Effector memory CD4-positive, alpha-beta T cell (primary cell): ENCODE measurements around the gene SH2D4B.

Experiments used
- DNase-seq, 3 donors: peaks; one replicate each; pipeline ENCODE4 v3.0.0-alpha.2; 2020
- H3K27ac ChIP-seq: 2 replicates; pipeline ENCODE4 v1.7.0; 2013; ENCODE audit warnings: mild to moderate bottlenecking, low read length, moderate library complexity; ENCODE audit not compliant: insufficient read depth, poor library complexity, severe bottlenecking
- H3K27me3 ChIP-seq: replicated peaks from 2 replicates; pipeline ENCODE4 v1.7.0; 2013; ENCODE audit warnings: mild to moderate bottlenecking, low read length; ENCODE audit not compliant: insufficient read depth, control insufficient read depth, poor library complexity, severe bottlenecking
- H3K36me3 ChIP-seq: 2 replicates; pipeline ENCODE4 v1.7.0; 2013; ENCODE audit warnings: mild to moderate bottlenecking, low read length, moderate library complexity; ENCODE audit not compliant: control insufficient read depth, insufficient read depth
- H3K4me1 ChIP-seq: 2 replicates; pipeline ENCODE4 v1.7.0; 2013; ENCODE audit warnings: low read length, mild to moderate bottlenecking; ENCODE audit not compliant: control insufficient read depth, insufficient read depth, poor library complexity, severe bottlenecking
- H3K4me3 ChIP-seq: 2 replicates; pipeline ENCODE4 v1.7.0; 2013; ENCODE audit warnings: low read length, low read depth, mild to moderate bottlenecking; ENCODE audit not compliant: insufficient read depth, poor library complexity, severe bottlenecking
- H3K9me3 ChIP-seq: 2 replicates; pipeline ENCODE4 v1.7.0; 2013; ENCODE audit warnings: mild to moderate bottlenecking, low read length, moderate library complexity; ENCODE audit not compliant: control insufficient read depth

The SH2D4B gene

DNA sequence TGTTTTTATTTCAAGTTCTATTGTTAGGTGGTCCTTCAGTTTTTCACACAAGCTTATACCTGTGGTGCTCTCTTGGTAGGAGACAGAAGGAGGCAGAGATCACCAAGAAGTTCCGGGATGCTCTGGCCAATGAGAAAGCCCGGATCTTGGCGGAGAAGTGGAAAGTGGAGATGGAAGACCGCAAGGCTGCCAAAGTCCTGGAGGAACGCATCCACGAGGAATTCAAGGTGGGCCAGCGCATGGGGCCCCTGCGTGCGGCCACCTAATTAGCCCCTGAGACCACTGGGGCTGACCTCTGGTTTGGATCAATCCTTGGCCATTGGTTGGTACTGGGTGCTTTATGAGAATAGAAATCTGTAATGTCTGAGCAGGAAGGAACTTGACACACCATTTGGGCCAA lies 33.6 kb downstream of the SH2D4B start:
- DNase-seq = no peak
- Histone ChIP-seq H3K27me3 (no peaks in the 10 kb centered on the region), H3K27ac (no peak overlapping the region), H3K4me1 (no peaks in the 10 kb centered on the region), H3K4me3 (no peak overlapping the region), H3K36me3 (no peaks in the 10 kb centered on the region), H3K9me3 (no peaks in the 10 kb centered on the region)

DNA sequence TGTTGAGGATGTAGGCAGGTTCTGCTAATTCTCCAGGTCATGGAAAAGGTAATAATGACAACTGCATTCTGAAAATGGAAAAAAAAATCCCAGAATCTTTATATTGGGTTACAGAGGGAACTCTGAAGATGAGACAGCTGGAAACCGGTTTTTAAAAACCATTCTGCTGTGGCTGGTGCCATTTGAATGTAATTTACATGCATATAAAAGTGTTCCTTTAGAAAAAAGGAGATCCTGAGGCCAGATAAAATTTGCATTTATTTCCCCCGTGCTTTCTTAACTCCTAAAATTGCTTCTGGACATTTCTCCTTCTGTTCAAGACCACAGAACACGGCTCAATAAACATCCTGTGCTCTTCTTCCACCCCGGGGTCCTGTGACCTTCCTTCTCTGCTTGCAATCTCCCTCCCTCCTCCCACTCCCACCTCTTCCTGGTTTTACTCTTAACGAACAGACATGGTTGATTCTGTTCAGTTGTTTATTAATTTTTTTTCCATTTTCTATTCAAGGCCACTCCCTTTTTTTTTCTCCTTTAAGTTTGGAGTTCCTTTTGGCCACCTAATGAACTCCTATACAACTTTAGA lies 41.6 kb downstream of the SH2D4B start:
- Histone ChIP-seq H3K4me3 (no peak overlapping the region), H3K27me3 (no peaks in the 10 kb centered on the region), H3K36me3 (no peaks in the 10 kb centered on the region), H3K27ac (no peak overlapping the region), H3K9me3 (no peaks in the 10 kb centered on the region), H3K4me1 (no peaks in the 10 kb centered on the region)
- no peak for DNase-seq

DNA sequence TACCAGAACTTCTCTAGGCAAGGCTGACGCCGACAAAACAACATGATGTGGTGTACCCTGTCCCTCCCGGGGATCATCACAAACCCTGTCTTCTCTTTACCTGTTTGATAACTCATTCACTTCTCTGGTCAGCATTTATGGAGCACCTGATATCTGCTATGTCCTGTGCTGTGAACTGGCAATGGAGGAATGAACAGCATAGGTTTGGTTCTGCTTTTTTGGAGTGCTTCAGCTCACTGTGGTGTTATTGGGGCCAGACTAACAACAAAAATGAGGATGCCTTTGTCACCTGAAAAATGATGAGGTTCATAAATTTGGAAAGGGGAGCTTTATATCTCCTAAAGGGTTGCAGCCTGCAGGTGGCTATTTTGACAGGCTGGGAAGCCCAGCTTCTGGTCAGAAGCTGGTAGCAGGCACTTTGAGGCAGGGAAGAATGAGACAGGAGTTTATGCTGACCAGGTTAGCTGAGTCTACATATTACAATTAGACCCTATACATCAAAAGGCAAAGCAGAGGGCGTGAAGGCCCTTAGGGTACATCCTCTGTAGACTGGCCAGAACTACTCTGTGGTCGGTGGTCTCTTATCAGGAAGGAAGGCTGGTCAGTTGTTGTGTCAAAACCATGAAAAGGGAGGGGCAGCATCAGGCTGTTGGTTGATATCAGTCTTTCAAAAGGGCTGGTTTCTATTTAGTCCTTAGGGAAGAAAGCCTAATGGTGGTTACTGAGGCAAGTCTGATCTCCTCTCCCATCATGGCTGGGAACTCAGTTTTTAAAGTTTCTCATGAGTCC lies 42.3 kb downstream of the SH2D4B start:
- Histone ChIP-seq H3K4me1 (no peaks in the 10 kb centered on the region), H3K4me3 (no peak overlapping the region), H3K27me3 (no peaks in the 10 kb centered on the region), H3K36me3 (no peaks in the 10 kb centered on the region), H3K27ac (no peak overlapping the region), H3K9me3 (no peaks in the 10 kb centered on the region)
- no peak for DNase-seq

DNA sequence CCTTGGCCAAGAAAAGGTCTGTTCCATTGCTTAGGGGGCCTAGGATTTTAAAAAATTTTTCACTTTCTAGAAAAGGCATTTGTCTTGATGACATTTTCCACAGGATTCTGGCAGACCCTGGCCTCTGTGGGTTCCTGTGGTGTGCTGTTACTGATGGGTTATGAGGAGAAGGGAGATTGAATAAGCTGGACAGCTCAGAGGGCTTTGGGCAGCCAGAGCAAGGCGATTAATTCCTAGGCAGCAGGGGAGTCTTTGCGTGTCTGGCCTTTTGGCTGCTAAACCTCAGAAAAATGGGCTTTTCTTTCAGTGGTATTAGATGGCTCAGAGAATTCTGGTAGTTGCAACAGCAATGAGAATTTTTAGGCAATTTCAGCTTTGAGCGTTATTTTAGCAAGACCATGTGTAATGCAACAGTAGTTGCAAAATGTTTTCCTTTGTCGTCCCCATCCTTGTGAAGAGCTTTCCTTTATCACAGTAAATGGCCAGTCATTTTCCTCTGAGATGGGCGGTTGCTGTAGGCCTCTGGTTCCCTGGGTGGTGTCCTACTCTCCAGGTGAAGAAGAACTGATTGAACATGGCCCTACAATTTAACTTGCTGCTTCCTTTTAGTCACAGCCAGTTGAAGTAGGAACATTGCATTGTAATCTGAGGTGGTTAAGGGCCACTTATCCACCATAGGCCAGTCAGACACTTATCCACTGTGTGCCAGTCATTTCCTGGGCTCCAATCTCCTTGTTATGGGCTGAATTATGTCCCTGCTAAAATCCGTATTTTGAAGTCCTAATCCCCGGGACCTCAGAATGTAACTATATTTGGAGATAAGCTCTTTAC lies 43.2 kb downstream of the SH2D4B start:
- H3K9me3 ChIP-seq = no peaks in the 10 kb centered on the region

DNA sequence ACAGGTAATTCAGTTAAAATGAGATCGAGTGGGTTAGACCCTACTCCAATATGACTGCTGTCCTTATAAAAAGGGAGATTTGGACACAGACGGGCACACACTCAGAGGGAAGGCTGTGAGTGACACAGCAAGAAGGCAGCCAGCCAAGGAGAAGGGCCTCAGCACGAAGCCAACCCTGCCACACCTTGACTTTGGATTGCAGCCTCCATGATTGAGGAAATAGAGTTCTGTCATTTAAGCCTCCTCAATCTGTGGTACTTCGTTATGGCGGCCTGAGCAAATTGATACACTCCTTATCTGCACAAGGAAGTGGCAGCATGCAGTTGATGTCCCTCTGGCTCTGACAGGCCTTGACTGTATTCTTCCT lies 43.8 kb downstream of the SH2D4B start:
- no peak overlapping the region for H3K4me3 ChIP-seq
- H3K9me3 ChIP-seq = no peaks in the 10 kb centered on the region
- H3K27ac ChIP-seq = no peak overlapping the region
- H3K27me3 ChIP-seq = no peaks in the 10 kb centered on the region
- no peaks in the 10 kb centered on the region for H3K4me1 ChIP-seq
- H3K36me3 ChIP-seq = no peaks in the 10 kb centered on the region
- no peak for DNase-seq

More for the DNA sequence above, 43.2 kb downstream of the SH2D4B start:
- no peaks in the 10 kb centered on the region for H3K4me1 ChIP-seq
- no peaks in the 10 kb centered on the region for H3K36me3 ChIP-seq
- no peak for DNase-seq
- no peak overlapping the region for H3K27ac ChIP-seq
- no peak overlapping the region for H3K4me3 ChIP-seq
- H3K27me3 ChIP-seq = no peaks in the 10 kb centered on the region

DNA sequence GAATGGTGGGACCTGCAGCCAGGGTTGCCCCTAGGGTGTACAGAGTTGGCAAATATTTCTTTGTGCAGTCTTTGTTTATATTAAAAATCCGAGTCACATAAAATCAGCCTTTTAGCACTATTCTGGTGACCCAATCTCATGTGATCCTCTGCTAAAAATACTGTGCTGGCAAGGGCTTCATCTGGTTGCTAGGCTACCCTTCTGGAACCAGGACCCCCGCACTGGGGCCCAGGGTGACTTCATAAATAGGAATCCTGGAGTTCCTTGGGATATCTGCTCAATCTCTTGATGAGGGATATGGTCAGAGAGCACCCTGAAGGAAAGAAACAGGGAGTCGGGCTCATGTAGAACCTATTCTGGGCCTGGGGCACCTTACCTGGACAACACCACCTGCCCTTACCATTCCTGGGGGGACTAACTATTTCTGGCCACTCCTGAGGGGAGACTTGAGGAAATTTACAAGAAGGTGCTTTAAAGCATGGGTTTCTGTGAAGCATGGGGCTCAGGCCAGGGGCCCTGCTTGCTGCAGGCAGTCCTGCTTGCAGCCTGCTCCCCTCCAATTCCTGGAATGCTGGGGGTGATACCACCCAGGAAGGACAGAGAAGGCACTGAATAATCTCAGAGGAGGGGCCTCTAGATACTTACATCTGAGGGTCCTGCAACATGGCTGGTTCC lies 44.7 kb downstream of the SH2D4B start:
- Histone ChIP-seq H3K36me3 (no peaks in the 10 kb centered on the region), H3K27ac (no peak overlapping the region), H3K4me3 (no peak overlapping the region), H3K27me3 (no peaks in the 10 kb centered on the region), H3K4me1 (no peaks in the 10 kb centered on the region), H3K9me3 (no peaks in the 10 kb centered on the region)
- DNase-seq = no peak

DNA sequence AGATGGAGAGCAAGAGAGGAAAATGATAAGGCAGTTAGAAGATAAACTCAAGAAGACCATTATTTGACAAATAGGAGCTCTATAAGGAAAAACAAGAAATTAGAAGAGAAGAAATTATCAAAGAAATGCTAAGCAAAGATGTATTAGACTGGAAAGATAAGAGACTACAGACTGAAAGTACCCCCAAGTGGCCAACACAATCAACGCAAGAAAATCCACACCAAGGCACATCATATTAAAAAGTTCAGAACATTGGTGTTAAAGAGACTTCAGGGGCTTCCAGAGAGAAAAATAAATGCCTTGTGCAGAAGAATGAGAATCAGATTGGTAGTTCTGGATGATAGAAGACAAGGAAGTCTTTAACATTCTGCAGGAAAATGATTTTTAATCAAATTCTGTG lies 46.0 kb downstream of the SH2D4B start:
- no peak overlapping the region for H3K4me3 ChIP-seq
- no peaks in the 10 kb centered on the region for H3K4me1 ChIP-seq
- no peak overlapping the region for H3K27ac ChIP-seq
- H3K27me3 ChIP-seq = no peaks in the 10 kb centered on the region
- H3K36me3 ChIP-seq = no peaks in the 10 kb centered on the region
- DNase-seq = no peak
- H3K9me3 ChIP-seq = no peaks in the 10 kb centered on the region

DNA sequence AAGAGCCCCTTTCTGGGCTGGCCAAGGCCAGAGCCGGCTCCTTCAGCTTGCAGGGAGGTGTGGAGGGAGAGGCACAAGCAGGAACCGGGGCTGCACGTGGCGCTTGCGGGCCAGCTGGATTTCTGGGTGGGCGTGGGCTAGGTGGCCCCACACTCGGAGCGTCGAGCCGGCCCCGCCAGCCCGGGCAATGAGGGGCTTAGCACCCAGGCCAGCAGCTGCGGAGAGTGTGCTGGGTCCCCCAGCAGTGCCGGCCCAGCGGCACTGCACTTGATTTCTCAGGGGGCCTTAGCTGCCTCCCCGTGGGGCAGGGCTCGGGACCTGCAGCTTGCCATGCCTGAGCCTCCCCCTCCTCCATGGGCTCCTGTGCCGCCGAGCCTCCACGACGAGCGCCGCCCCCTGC lies 48.1 kb downstream of the SH2D4B start:
- Histone ChIP-seq H3K4me1 (no peaks in the 10 kb centered on the region), H3K9me3 (no peaks in the 10 kb centered on the region), H3K27ac (no peak overlapping the region), H3K36me3 (no peaks in the 10 kb centered on the region), H3K27me3 (no peaks in the 10 kb centered on the region), H3K4me3 (no peak overlapping the region)
- DNase-seq = no peak

DNA sequence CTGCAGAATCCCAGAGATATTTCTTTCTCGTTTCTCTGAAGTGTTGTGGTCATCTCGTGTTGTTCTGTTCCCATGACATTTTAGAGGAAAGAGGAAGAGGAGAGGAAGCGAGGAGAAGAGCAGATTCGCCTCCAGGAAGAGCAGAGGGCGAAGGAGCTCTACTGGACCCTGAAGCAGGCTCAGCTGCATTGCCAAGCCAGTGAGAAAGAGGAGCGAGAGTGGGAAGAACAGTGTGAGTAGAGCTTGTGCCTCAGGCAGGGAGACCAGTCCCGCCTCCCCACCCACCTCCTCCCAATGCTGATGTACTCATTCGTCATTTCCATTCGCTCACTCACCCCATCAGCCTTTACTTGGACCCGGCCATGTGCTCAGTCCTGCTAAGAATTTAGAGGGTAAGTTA lies 50.8 kb downstream of the SH2D4B start:
- Histone ChIP-seq H3K4me3 (no peak overlapping the region), H3K27me3 (no peaks in the 10 kb centered on the region), H3K9me3 (no peaks in the 10 kb centered on the region), H3K27ac (no peak overlapping the region), H3K4me1 (no peaks in the 10 kb centered on the region), H3K36me3 (no peaks in the 10 kb centered on the region)
- DNase-seq = no peak
